H9 (cell line): Measurements from ENCODE around the gene IGDCC3. TPM values are rescaled to one million over a fixed set of nuclear protein-coding genes. Genes with fewer than 3 reads are reported as not detected.
A peak's percentile ranks its signal among the peaks of the same experiment; 100 is the strongest.

Experiments
- DNase-seq: peaks from one replicate; pipeline ENCODE4 v3.0.0-alpha.2; 2017
- H2AFZ ChIP-seq: one replicate; pipeline ENCODE4 v1.6.1; 2013; ENCODE audit warnings: mild to moderate bottlenecking, low read length, control low read depth, moderate library complexity
- H2AK5ac ChIP-seq: 2 replicates; pipeline ENCODE4 v1.6.1; 2013; ENCODE audit warnings: low read length, control low read depth, mixed read lengths; ENCODE audit not compliant: insufficient read length
- H2BK120ac ChIP-seq: one replicate; pipeline ENCODE4 v1.6.1; 2013; ENCODE audit warnings: low read depth, mild to moderate bottlenecking, low read length, control low read depth, inconsistent platforms; ENCODE audit not compliant: poor library complexity, severe bottlenecking
- H2BK12ac ChIP-seq: 2 replicates; pipeline ENCODE4 v1.6.1; 2013; ENCODE audit warnings: low read length, control low read depth, mixed read lengths, low read depth; ENCODE audit not compliant: insufficient read length
- H2BK15ac ChIP-seq: 2 replicates; pipeline ENCODE4 v1.6.1; 2013; ENCODE audit warnings: low read depth, low read length, control low read depth
- H2BK20ac ChIP-seq: one replicate; pipeline ENCODE4 v1.6.1; 2013; ENCODE audit warnings: low read depth, mild to moderate bottlenecking, low read length, control low read depth, inconsistent platforms; ENCODE audit not compliant: poor library complexity, severe bottlenecking
- H2BK5ac ChIP-seq: 2 replicates; pipeline ENCODE4 v1.6.1; 2013; ENCODE audit warnings: low read length, control low read depth, mixed read lengths; ENCODE audit not compliant: insufficient read length
- H3K14ac ChIP-seq: 2 replicates; pipeline ENCODE4 v1.6.1; 2013; ENCODE audit warnings: low read length, control low read depth; ENCODE audit not compliant: insufficient read depth
- H3K18ac ChIP-seq: 2 replicates; pipeline ENCODE4 v1.6.1; 2013; ENCODE audit warnings: low read depth, mild to moderate bottlenecking, mixed read lengths, low read length, control low read depth; ENCODE audit not compliant: insufficient read length
- H3K23ac ChIP-seq: 2 replicates; pipeline ENCODE4 v1.6.1; 2013; ENCODE audit warnings: low read length, control low read depth, mixed read lengths, low read depth; ENCODE audit not compliant: insufficient read length
- H3K23me2 ChIP-seq: 2 replicates; pipeline ENCODE4 v1.6.1; 2013; ENCODE audit warnings: low read depth, mild to moderate bottlenecking, mixed read lengths, low read length, control low read depth; ENCODE audit not compliant: insufficient read length, poor library complexity, severe bottlenecking
- H3K27ac ChIP-seq: 2 replicates; pipeline ENCODE4 v1.5.1; 2013; ENCODE audit warnings: low read length, control low read depth, mixed read lengths, low read depth; ENCODE audit not compliant: insufficient read length
- H3K27me3 ChIP-seq: 2 replicates; pipeline ENCODE4 v1.6.1; 2013; ENCODE audit warnings: low read length, control low read depth, inconsistent platforms; ENCODE audit not compliant: insufficient read depth
- H3K4ac ChIP-seq: 2 replicates; pipeline ENCODE4 v1.6.1; 2013; ENCODE audit warnings: low read depth, mild to moderate bottlenecking, control low read depth, inconsistent platforms, low read length, moderate library complexity
- H3K4me1 ChIP-seq: 2 replicates; pipeline ENCODE4 v1.6.1; 2013; ENCODE audit warnings: low read length, control low read depth, inconsistent platforms; ENCODE audit not compliant: insufficient read depth
- H3K4me2 ChIP-seq: 2 replicates; pipeline ENCODE4 v1.6.1; 2013; ENCODE audit warnings: low read length, control low read depth, mixed read lengths; ENCODE audit not compliant: insufficient read length, insufficient read depth
- H3K56ac ChIP-seq: 2 replicates; pipeline ENCODE4 v1.6.1; 2013; ENCODE audit warnings: low read depth, mild to moderate bottlenecking, mixed read lengths, low read length, control low read depth; ENCODE audit not compliant: insufficient read length
- H3K79me1 ChIP-seq: 2 replicates; pipeline ENCODE4 v1.6.1; 2013; ENCODE audit warnings: low read depth, mild to moderate bottlenecking, moderate library complexity, low read length, control low read depth, inconsistent platforms; ENCODE audit not compliant: insufficient read depth, poor library complexity, severe bottlenecking
- H3K79me2 ChIP-seq: 2 replicates; pipeline ENCODE4 v1.6.1; 2013; ENCODE audit warnings: low read length, control low read depth, inconsistent platforms; ENCODE audit not compliant: insufficient read depth
- H3K9ac ChIP-seq: 2 replicates; pipeline ENCODE4 v1.6.1; 2013; ENCODE audit warnings: low read length, control low read depth, mixed read lengths; ENCODE audit not compliant: insufficient read length; ENCODE audit errors: extremely low read depth
- H3K9me3 ChIP-seq: one replicate; pipeline ENCODE4 v1.6.1; 2013; ENCODE audit warnings: low read depth, low read length, inconsistent platforms; ENCODE audit not compliant: control insufficient read depth
- H3T11ph ChIP-seq: one replicate; pipeline ENCODE4 v1.6.1; 2013; ENCODE audit warnings: mild to moderate bottlenecking, low read length, control low read depth, inconsistent platforms
- H4K20me1 ChIP-seq: one replicate; pipeline ENCODE4 v1.6.1; 2013; ENCODE audit not compliant: control insufficient read depth, insufficient read length, insufficient read depth
- H4K5ac ChIP-seq: 2 replicates; pipeline ENCODE4 v1.6.1; 2013; ENCODE audit warnings: low read depth, mild to moderate bottlenecking, mixed read lengths, low read length, control low read depth; ENCODE audit not compliant: insufficient read length
- H4K8ac ChIP-seq: replicated peaks from 2 replicates; pipeline ENCODE4 v1.6.1; 2013; ENCODE audit warnings: low read length, control low read depth, mixed read lengths, low read depth; ENCODE audit not compliant: insufficient read length
- H4K91ac ChIP-seq: 2 replicates; pipeline ENCODE4 v1.6.1; 2013; ENCODE audit warnings: low read depth, mild to moderate bottlenecking, moderate library complexity, mixed read lengths, low read length, control low read depth; ENCODE audit not compliant: insufficient read length
- H3K27ac Mint-ChIP-seq, 3 experiments: 2 replicates in 2 of 3; 3 replicates in 1 of 3; pipeline ENCODE4 v1.8.0; 2020 to 2021; ENCODE audit warnings: mixed read lengths in 3 of 3, mild to moderate bottlenecking in 1 of 3, moderate library complexity in 1 of 3
- H3K27me3 Mint-ChIP-seq: 2 replicates; pipeline ENCODE4 v1.8.0; 2021; ENCODE audit warnings: low read depth, mild to moderate bottlenecking, moderate library complexity, mixed read lengths
- H3K36me3 Mint-ChIP-seq, 3 experiments: 2 replicates in 2 of 3; 3 replicates in 1 of 3; pipeline ENCODE4 v1.8.0; 2020 to 2021; ENCODE audit warnings: low read depth in 3 of 3, mixed read lengths in 3 of 3; ENCODE audit not compliant: insufficient read depth in 1 of 3
- H3K4me1 Mint-ChIP-seq, 2 experiments: 2 replicates each; pipeline ENCODE4 v1.8.0; 2020; ENCODE audit warnings: mixed read lengths in 2 of 2
- H3K4me3 Mint-ChIP-seq, 2 experiments: 2 replicates in 1 of 2; 3 replicates in 1 of 2; pipeline ENCODE4 v1.8.0; 2020 to 2021; ENCODE audit warnings: mild to moderate bottlenecking in 2 of 2, mixed read lengths in 2 of 2, moderate library complexity in 1 of 2
- H3K9me3 Mint-ChIP-seq, 2 experiments: 2 replicates in 1 of 2; 3 replicates in 1 of 2; pipeline ENCODE4 v1.8.0; 2020; ENCODE audit warnings: mild to moderate bottlenecking in 2 of 2, mixed read lengths in 2 of 2, moderate library complexity in 1 of 2
- CTCF ChIP-seq: fragments of 200-600 bp; sonication (generic); conservative IDR thresholded peaks from 3 replicates; pipeline ENCODE4 v1.8.0; 2021; ENCODE audit warnings: antibody characterized with exemption, mild to moderate bottlenecking
- WGBS: extraction: QIAGEN DNeasy Blood & Tissue Kit; methylation state at CpG from one replicate; pipeline ENCODE4 v1.1.7; 2013; ENCODE audit warnings: missing lambda C conversion rate, low lambda C conversion rate, mixed read lengths; ENCODE audit not compliant: insufficient read length; ENCODE audit errors: extremely low coverage; 5-methylcytosine and 5-hydroxymethylcytosine counted together
- total RNA-seq: library from RNA; stranded (reverse); gene quantifications from 2 replicates; pipeline ENCODE4 v1.2.1, GENCODE V29; 2021

The IGDCC3 gene
- total RNA-seq, 1 experiment from 2014 or later = 18.9 TPM

- H3K27me3 Mint-ChIP-seq = peaks cover 14% of the 10 kb centered on the region
- H3K27ac ChIP-seq = no peak within 1 kb of the TSS
- TF ChIP-seq CTCF = peak; percentile 52; the same call in 2 of the 3 replicates
- no peaks in the 10 kb centered on the region for H3K9me3 ChIP-seq
- H2BK20ac ChIP-seq = no peak within 1 kb of the TSS
- peaks cover 15 to 17% of the 10 kb centered on the region in 2 experiments for H3K4me1 Mint-ChIP-seq
- no peaks in the 10 kb centered on the region for H4K20me1 ChIP-seq
- no peak within 1 kb of the TSS for H3K56ac ChIP-seq
- H3K23ac ChIP-seq = no peak within 1 kb of the TSS
- peak within 1 kb of the TSS; percentile 36 for H3K9ac ChIP-seq
- no peak within 1 kb of the TSS for H2AK5ac ChIP-seq
- no peak within 1 kb of the TSS for H3T11ph ChIP-seq
- H2BK5ac ChIP-seq = no peak within 1 kb of the TSS
- H3K79me2 ChIP-seq = no peaks in the 10 kb centered on the region
- H2BK12ac ChIP-seq = peak within 1 kb of the TSS; percentile 7
- no peak within 1 kb of the TSS for H2BK120ac ChIP-seq
- peak within 1 kb of the TSS; percentile 44 for H3K18ac ChIP-seq
- WGBS = no CpG with 5 or more reads among the region's 62 CpGs
- no peaks in the 10 kb centered on the region for H3K9me3 Mint-ChIP-seq
- H2BK15ac ChIP-seq = no peak within 1 kb of the TSS
- H3K4me1 ChIP-seq = peaks cover 2% of the 10 kb centered on the region; the same call in 1 of the 2 replicates
- H3K4ac ChIP-seq = no peak within 1 kb of the TSS
- peak; percentile 97 for DNase-seq
- no peak within 1 kb of the TSS for H4K5ac ChIP-seq
- peak within 1 kb of the TSS; percentile 91 for H3K4me2 ChIP-seq
- H3K27ac Mint-ChIP-seq = peak within 1 kb of the TSS; percentile 10 to 82 (median 19); a peak in 4 of 7 replicates
- H3K27me3 ChIP-seq = 0 out of 2 replicates have a peak, but pooled peaks cover 2% of the 10 kb centered on the region
- no peak within 1 kb of the TSS for H4K91ac ChIP-seq
- peak within 1 kb of the TSS; percentile 25 for H2AFZ ChIP-seq
- no peaks in the 10 kb centered on the region for H3K79me1 ChIP-seq
- no peaks in the 10 kb centered on the region; a peak in 1 of 7 replicates for H3K36me3 Mint-ChIP-seq
- peak within 1 kb of the TSS; percentile 64 for H3K14ac ChIP-seq
- no peak within 1 kb of the TSS for H4K8ac ChIP-seq
- H3K23me2 ChIP-seq = peaks cover 11% of the 10 kb centered on the region
- H3K4me3 Mint-ChIP-seq = peak within 1 kb of the TSS; percentile 75 to 84
Measured at GRCh38 chr15:65286704-65287519, 90.9 kb downstream of the IGDCC3 start, which contains the start of gene PARP16. PARP16 (minus strand) TSS chr15:65286883; CDS start chr15:65286426, 457 bp downstream.
